ENCODE measurements around the gene STK32C. TPM values are rescaled to one million over a fixed set of nuclear protein-coding genes. Genes with fewer than 3 reads are reported as not detected.
"Not testable (repeated sequence)": the region's sequence is repeated elsewhere in the genome, so short reads cannot be mapped to it uniquely, and the experiment has no call there.

Gene STK32C
- total RNA-seq, 2 donors from 2014 or later, result 2.6 to 3.7 TPM

DNA sequence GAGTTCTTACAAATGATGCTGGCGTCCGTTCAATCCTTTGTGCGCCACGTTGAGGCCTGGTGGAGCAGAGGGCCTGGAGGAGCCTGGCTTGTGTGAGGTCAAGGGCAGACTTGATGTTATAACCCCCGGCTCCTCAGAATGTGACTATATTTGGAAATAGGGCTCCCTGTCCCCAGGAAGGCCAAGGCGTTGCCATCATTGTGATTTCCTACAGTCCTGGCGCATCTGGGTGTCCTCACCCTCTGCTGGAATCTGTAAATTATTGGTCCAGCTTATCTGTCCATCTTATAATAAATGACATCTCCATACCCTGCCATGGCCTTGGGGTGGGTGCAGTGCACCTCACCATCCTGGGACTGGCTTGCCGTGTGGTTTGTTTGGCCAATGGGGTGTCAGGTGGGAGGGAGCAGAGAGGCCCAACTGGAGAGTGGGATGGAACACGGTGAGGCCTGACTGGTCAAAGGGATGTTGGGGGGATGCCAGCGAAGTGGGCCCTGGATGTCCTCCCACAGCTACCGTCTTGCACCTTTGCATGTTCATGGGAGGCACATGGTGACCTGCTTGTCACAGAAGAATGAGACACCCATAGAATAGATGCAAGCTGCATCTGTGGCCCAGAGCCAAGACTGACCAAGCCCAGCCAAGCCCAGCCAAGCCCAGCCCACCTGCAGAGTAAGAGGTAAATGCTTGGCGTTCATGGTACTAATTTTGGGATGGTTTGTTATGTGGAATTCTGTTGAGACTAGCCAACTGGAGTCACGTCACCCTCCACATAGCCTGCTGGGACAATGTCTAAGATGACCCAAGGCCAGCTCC, 13.1 kb upstream of the STK32C start:
- Histone ChIP-seq H3K27ac (no peak overlapping the region), H3K4me3 (no peak overlapping the region), H3K4me1 (no peaks in the 10 kb centered on the region), H3K27me3 (no peaks in the 10 kb centered on the region), H3K9me3 (no peaks in the 10 kb centered on the region), H3K36me3 (no peaks in the 10 kb centered on the region)
- no peak for DNase-seq (ENCODE audit: low spot score)
- TF ChIP-seq, protein P1, sequence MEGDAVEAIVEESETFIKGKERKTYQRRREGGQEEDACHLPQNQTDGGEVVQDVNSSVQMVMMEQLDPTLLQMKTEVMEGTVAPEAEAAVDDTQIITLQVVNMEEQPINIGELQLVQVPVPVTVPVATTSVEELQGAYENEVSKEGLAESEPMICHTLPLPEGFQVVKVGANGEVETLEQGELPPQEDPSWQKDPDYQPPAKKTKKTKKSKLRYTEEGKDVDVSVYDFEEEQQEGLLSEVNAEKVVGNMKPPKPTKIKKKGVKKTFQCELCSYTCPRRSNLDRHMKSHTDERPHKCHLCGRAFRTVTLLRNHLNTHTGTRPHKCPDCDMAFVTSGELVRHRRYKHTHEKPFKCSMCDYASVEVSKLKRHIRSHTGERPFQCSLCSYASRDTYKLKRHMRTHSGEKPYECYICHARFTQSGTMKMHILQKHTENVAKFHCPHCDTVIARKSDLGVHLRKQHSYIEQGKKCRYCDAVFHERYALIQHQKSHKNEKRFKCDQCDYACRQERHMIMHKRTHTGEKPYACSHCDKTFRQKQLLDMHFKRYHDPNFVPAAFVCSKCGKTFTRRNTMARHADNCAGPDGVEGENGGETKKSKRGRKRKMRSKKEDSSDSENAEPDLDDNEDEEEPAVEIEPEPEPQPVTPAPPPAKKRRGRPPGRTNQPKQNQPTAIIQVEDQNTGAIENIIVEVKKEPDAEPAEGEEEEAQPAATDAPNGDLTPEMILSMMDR (IDR thresholded peaks at IDR 0.05), result no peak

DNA sequence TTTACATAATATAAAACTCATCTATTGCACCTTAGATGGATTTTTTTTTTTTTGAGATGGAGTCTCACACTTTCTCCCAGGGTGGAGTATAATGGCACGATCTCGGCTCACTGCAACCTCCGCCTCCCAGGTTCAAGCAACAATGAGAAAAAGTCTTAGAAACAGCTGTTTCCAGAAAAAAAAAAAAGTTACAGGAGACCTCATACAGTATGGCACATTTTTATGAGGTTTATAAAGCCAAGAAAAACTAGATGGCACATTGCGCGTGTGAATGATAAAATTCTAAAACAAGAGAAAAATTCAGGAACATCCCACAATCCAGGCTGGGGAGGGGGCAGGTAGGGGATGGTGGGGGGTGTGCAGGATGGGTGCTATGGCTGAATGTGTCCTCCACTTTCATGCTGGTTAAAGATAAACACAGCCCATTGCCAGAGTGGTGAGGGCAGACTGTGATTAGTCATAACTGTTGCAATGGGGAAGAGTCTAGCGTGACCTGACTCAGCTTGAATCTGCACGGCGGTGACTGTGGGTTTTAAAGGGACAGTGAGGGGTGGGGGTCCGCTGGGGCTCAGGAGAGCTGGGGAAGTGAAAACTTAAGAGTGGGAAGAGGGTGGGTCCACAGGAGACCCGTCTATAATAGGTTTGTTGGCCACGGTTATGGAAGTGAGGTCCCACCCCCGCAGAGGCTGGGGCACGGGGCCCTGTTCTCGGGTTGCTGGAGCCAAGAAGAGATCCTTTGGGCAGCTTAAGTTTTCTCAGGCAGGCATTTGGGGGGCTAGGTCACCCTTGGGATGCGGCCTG, 12.3 kb upstream of the STK32C start:
- no peaks in the 10 kb centered on the region for H3K4me1 ChIP-seq
- no peaks in the 10 kb centered on the region for H3K27me3 ChIP-seq
- H3K9me3 ChIP-seq, result no peaks in the 10 kb centered on the region
- H3K27ac ChIP-seq, result no peak overlapping the region
- H3K4me3 ChIP-seq, result no peak overlapping the region
- DNase-seq (ENCODE audit: low spot score), result no peak
- TF ChIP-seq, protein P1 (IDR thresholded peaks at IDR 0.05), result no peak
- H3K36me3 ChIP-seq, result no peaks in the 10 kb centered on the region

DNA sequence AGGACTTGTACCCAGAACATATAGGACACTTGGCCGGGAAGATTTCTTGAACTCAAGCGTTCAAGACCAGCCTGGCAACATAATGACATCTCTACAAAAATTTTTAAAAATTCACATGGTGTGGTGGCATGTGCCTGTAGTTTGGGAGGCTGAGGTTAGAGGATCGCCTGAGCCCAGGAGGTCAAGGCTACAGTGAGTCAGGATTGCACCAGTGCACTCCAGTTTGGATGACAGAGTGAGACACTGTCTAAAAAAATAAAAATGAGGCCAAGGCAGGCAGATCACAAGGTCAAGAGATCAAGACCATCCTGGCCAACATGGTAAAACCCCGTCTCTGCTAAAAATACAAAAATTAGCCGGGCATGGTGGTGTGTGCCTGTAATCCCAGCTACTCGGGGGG, 9.7 kb upstream of the STK32C start:
- H3K27me3 ChIP-seq; DNase-seq (ENCODE audit: low spot score); H3K9me3 ChIP-seq; H3K36me3 ChIP-seq; H3K4me3 ChIP-seq; H3K27ac ChIP-seq; H3K4me1 ChIP-seq: not testable (repeated sequence)

DNA sequence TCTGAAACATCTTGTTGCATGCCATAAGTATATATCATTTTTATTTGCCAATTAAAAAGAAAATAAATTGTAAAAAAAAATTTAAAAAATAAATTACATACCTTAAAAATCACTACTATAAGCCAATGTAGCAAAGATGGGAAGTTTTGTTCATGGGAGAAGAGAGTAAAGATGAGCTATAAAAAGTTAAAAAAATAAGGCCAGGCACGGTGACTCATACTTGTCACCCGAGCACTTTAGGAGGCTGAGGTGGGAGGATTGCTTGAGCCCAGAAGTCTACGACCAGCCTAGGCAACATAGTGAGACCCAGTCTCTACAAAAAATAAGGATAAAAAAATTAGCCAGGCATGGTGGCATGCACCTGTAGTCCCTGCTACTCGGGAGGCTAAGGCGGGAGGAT, 8.4 kb upstream of the STK32C start:
- no peak overlapping the region for H3K27ac ChIP-seq
- DNase-seq (ENCODE audit: low spot score), result no peak
- TF ChIP-seq, protein P1 (IDR thresholded peaks at IDR 0.05), result no peak
- no peak overlapping the region for H3K4me3 ChIP-seq
- H3K9me3 ChIP-seq, result no peaks in the 10 kb centered on the region
- no peaks in the 10 kb centered on the region for H3K27me3 ChIP-seq
- no peaks in the 10 kb centered on the region for H3K4me1 ChIP-seq
- H3K36me3 ChIP-seq, result no peaks in the 10 kb centered on the region

DNA sequence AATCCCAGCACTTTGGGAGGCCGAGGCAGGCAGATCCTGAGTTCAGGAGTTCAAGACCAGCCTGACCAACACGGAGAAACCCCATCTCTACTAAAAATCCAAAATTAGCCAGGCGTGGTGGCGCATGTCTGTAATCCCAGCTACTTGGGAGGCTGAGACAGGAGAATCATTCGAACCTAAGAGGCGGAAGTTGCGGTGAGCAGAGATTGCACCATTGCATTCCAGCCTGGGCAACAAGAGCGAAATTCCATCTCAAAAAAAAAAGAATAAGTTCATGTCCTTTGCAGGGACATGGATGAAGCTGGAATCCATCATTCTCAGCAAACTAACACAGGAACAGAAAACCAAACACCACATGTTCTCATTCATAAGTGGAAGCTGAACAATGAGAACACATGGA, 7.1 kb upstream of the STK32C start:
- H3K27ac ChIP-seq; H3K4me1 ChIP-seq; DNase-seq (ENCODE audit: low spot score); H3K36me3 ChIP-seq; H3K4me3 ChIP-seq; H3K9me3 ChIP-seq; H3K27me3 ChIP-seq: not testable (repeated sequence)

DNA sequence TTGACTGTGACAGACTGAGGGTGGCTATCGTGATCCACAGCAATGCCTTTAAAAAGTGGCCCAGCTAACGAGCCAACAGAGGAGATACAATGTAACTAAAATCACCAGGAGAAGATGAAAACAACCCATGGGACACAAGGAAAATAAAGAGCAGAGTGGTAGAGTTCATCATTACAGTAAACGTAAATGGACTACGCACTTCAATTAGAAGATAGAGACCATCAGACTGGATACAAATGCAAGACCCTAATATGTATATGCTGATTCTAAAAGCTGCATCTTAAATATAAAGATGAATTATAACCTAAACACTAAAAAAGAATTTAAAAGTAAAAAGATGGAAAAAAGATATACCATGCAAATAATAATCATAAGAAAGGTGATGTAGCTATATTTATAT, 6.6 kb upstream of the STK32C start:
- H3K27ac ChIP-seq, result no peak overlapping the region
- no peaks in the 10 kb centered on the region for H3K9me3 ChIP-seq
- no peaks in the 10 kb centered on the region for H3K27me3 ChIP-seq
- H3K36me3 ChIP-seq, result no peaks in the 10 kb centered on the region
- no peaks in the 10 kb centered on the region for H3K4me1 ChIP-seq
- TF ChIP-seq, protein P1 (IDR thresholded peaks at IDR 0.05), result no peak
- H3K4me3 ChIP-seq, result no peak overlapping the region
- DNase-seq (ENCODE audit: low spot score), result no peak
